Measurements from ENCODE around the gene PRKCB. TPM values are rescaled to one million over a fixed set of nuclear protein-coding genes. Genes with fewer than 3 reads are reported as not detected.

The PRKCB gene
- total and polyA plus RNA-seq, 4 donors = 1.6 to 9.4 (median 4.0) TPM

GRCh38 chr16:23871924-23872323 lies 36.1 kb downstream of the PRKCB start:
- no peaks in the 10 kb centered on the region for H3K9me3 ChIP-seq (ENCODE audit: control insufficient read depth in 4 of 4, low read length in 3 of 4)
- no peak overlapping the region for H3K27ac ChIP-seq (ENCODE audit: low read depth in 1 of 2, low read length in 2 of 2)
- TF ChIP-seq NR2F2 (IDR thresholded peaks at IDR 0.05) = no peak
- no peak for TF ChIP-seq RXRA (IDR thresholded peaks at IDR 0.05)
- no peak for TF ChIP-seq YY1 (IDR thresholded peaks at IDR 0.05)
- TF ChIP-seq EGR1 (IDR thresholded peaks at IDR 0.05; ENCODE audit: low read depth in 2 of 2) = no peak
- TF ChIP-seq GABPA (IDR thresholded peaks at IDR 0.05 in 1 of 2, conservative IDR thresholded peaks at IDR 0.05 in 1 of 2) = no peak
- TF ChIP-seq TAF1 (conservative IDR thresholded peaks at IDR 0.05) = no peak
- TF ChIP-seq JUND (IDR thresholded peaks at IDR 0.05) = no peak
- TF ChIP-seq RAD21 (IDR thresholded peaks at IDR 0.05) = no peak
- TF ChIP-seq REST (IDR thresholded peaks at IDR 0.05) = no peak
- no peak for TF ChIP-seq SP1 (IDR thresholded peaks at IDR 0.05)
- no peak for TF ChIP-seq FOXA2 (IDR thresholded peaks at IDR 0.05)
- TF ChIP-seq CTCF (IDR thresholded peaks at IDR 0.05; ENCODE audit: low read depth, low read length, missing input control) = no peak
- no peak for TF ChIP-seq FOXA1 (IDR thresholded peaks at IDR 0.05)
- H3K36me3 ChIP-seq (ENCODE audit: control insufficient read depth in 4 of 4, insufficient read depth in 3 of 4, low read depth in 1 of 4, low read length in 3 of 4) = no peaks in the 10 kb centered on the region
- 79% methylated on average over 3 of the region's 3 CpGs for WGBS
- H3K9ac ChIP-seq (ENCODE audit: low read depth in 1 of 2, low read length in 2 of 2) = no peak overlapping the region
- no peak overlapping the region for H3K4me3 ChIP-seq (ENCODE audit: low read depth in 1 of 3, low read length in 3 of 3)
- no peaks in the 10 kb centered on the region for H3K4me1 ChIP-seq (ENCODE audit: control insufficient read depth in 4 of 4, insufficient read depth in 4 of 4, low read length in 3 of 4)
- H3K27me3 ChIP-seq (ENCODE audit: control insufficient read depth in 4 of 4, insufficient read depth in 4 of 4, low read length in 3 of 4) = no peaks in the 10 kb centered on the region
- DNase-seq (ENCODE audit: low spot score) = no peak

- 70% methylated on average over 5 of the region's 5 CpGs for WGBS
- no peaks in the 10 kb centered on the region for H3K36me3 ChIP-seq (ENCODE audit: control insufficient read depth in 4 of 4, insufficient read depth in 3 of 4, low read depth in 1 of 4, low read length in 3 of 4)
- TF ChIP-seq YY1 (IDR thresholded peaks at IDR 0.05) = no peak
- DNase-seq (ENCODE audit: low spot score) = no peak
- H3K27me3 ChIP-seq (ENCODE audit: control insufficient read depth in 4 of 4, insufficient read depth in 4 of 4, low read length in 3 of 4) = no peaks in the 10 kb centered on the region
- no peaks in the 10 kb centered on the region for H3K4me1 ChIP-seq (ENCODE audit: control insufficient read depth in 4 of 4, insufficient read depth in 4 of 4, low read length in 3 of 4)
- no peak overlapping the region for H3K4me3 ChIP-seq (ENCODE audit: low read depth in 1 of 3, low read length in 3 of 3)
- H3K27ac ChIP-seq (ENCODE audit: low read depth in 1 of 2, low read length in 2 of 2) = no peak overlapping the region
- H3K9me3 ChIP-seq (ENCODE audit: control insufficient read depth in 4 of 4, low read length in 3 of 4) = no peaks in the 10 kb centered on the region
- H3K9ac ChIP-seq (ENCODE audit: low read depth in 1 of 2, low read length in 2 of 2) = no peak overlapping the region
Measured at GRCh38 chr16:23874613-23875294, 39.0 kb downstream of the PRKCB start.
